Activated gamma-delta T cell treated with anti-CD3 and anti-CD28 coated beads, Interleukin-2, amount 50 U/mL, for 16 hours (primary cell): ENCODE measurements around the gene RAB6A.
"Not testable (repeated sequence)": the region's sequence is repeated elsewhere in the genome, so short reads cannot be mapped to it uniquely, and the experiment has no call there.

Source experiments
- DNase-seq: peaks from one replicate; pipeline ENCODE4 v3.0.0-alpha.2; 2020; ENCODE audit warnings: low read depth

The RAB6A gene

GRCh38 chr11:73760679-73761402, at the start of gene RAB6A:
TSS of gene RAB6A (minus strand) at chr11:73761074. CDS start at chr11:73760635, 439 bp downstream.
- peak; percentile 99 for DNase-seq

DNA sequence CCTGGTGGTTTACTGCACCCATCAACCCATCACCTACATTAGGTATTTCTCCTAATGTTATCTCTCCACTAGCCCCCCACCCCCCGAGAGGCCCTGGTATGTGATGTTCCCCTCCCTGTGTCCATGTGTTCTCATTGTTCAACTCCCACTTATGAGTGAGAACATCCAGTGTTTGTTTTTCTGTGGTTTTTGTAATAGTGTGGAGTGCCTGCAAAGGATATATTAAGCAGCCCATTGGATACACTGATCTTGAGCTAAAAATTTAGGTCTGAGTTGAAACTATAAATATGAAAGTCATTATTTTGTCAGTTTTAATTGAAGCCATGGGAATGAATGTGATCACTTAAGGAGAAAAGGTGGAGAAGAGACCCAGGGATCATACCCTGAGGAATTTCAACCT, 49.8 kb upstream of the RAB6A start:
- DNase-seq, result no peak

DNA sequence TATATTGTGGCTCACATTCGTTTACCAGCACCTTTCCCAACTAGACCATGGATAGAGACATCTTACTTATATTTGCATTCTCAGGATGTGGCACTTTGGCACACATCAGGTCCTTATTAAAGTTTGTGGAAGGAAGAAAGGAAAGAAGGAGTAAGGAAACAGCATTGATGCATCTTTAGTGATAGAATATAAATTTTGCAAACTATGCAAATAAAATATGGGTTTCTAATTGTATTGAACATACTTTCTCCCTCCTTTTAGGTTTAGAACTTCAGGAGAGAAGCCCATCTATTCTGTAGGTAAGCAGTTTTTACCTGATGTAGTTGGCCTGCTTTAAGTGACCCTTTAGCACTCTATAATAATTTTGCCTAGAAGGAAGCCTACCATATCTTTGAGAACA, 47.2 kb upstream of the RAB6A start:
- no peak for DNase-seq

GRCh38 chr11:73804712-73805111, 43.8 kb upstream of the RAB6A start:
- no peak for DNase-seq

DNA sequence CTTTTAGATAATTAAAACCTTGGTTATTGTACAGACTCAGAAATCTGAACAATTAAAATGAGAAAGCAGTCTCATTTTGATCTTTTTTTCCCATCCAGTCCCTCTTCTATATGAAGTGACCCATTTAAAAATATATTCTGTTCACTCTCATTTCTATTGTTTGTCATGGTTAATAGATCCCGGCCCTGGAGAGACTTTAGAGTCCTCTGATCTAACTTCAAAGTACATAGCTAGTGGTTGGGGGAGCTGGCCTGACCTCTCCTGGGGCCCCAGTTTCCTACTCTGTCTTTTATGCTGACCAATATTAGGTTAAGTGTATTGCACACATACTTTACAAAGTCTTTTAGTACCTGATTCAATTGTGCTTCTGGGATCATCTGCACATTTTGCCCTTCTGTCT, 40.3 kb upstream of the RAB6A start:
- no peak for DNase-seq

DNA sequence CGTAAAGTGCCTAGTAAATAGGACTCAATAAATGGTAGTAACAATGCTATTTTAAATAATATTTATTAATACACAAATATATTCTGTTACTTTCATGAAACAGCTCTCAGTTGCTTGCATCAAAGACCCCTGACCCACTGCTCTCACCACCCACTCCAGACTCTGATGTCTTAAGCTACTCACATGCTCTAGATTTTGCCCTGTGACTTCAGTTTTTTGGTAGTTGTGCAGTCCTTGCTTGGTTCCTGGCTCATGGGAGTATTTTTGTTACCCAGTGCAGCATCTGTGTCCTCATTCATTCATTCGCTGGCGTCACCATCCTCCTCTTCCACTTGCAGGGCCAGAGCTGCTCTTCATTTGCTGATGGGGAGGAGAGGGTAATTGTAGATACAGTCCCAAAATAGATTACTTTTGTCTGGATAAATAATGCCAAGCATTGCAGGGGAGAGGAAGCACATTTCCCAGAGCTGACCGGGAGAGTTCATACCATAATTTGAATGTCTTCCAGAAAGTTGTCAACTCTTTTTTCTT, 39.5 kb upstream of the RAB6A start:
- DNase-seq, result no peak

GRCh38 chr11:73797457-73797856, 36.6 kb upstream of the RAB6A start:
- no peak for DNase-seq

GRCh38 chr11:73795925-73796632, 35.2 kb upstream of the RAB6A start:
- DNase-seq, result no peak

DNA sequence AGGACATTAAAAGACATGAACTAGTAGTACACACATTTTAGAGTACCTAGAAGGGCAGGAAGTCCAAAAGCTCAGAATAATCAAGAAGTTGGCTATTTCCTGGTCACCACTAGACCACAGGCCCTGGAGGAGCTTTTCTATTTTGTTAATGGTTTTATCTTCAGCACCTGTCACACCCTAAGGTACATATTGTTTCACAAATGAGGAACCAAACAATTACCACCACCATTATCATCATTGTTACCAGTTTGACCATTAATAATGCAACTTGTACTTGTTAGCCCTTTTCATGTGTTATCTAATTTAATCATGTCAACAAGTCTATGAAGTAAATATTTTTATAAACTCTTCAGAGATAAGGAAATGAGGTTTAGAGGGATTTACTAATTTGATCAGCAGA, 31.7 kb upstream of the RAB6A start:
- no peak for DNase-seq

DNA sequence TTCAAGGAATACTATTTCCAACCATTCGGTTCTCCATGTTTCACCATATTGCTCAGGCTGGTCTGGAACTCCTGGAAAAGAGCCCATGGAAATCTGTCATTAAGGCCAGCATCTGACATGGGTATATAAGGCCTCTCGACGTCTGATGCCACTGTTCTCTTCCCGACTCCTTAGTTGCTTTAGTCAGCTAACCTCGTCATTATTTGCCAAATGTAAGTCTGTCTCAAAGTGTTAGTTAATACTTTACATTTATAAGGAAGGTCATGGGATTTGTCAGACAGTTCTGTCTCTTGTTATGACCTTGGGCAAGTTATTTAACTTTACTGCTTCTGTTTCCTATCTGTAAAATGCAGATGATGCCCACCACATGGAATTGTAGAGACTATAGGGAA, 28.4 kb upstream of the RAB6A start:
- no peak for DNase-seq

- DNase-seq, result peak; percentile 83
Measured at GRCh38 chr11:73787643-73788558, 27.0 kb upstream of the RAB6A start, which contains the start of gene MRPL48. TSS of gene MRPL48 (plus strand) at chr11:73787874. CDS start at chr11:73787972, 98 bp downstream.

DNA sequence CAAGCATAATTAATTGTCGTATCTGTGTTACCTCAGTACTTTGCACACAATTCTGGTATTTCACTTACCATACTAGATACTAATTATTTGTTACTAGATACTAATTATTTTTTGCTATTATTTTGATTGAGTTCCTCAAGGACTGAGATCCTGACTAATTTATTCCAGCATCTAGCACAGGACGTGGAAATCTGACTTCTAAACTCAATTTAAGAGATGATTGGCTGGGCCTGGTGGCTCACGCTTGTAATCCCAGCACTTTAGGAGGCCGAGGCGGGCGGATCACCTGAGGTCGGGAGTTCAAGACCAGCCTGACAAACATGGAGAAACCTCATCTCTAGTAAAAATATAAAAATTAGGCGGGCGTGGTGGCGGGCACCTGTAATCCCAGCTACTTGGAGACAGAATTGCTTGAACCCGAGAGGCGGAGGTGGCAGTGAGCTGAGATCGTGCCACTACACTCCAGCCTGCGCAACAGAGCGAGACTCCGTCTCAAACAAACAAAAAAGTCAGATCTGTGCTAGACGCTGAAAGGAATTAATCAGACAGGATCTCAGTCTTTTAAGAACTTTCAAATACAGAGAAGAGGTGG, 26.3 kb upstream of the RAB6A start:
- DNase-seq, result no peak

DNA sequence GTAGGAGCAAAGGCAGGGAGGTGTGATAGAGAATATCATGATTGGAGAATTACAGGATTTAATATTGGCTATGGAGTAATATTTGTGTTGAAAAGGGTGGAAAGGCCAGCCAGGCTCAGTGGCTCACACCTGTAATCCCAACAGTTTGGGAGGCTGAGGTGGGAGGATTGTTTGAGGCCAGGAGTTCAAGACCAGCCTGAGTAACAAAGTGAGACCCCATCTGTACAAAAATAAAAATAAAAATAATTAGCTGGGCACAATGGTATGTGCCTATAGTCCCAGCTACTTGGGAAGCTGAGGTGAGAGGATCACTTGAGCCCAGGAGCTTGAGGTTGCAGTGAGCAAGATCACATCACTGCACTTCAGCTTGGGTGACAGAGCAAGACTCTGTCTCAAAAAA, 24.6 kb upstream of the RAB6A start:
- DNase-seq, result not testable (repeated sequence)

- no peak for DNase-seq
Measured at GRCh38 chr11:73784734-73785133, 23.9 kb upstream of the RAB6A start.

DNA sequence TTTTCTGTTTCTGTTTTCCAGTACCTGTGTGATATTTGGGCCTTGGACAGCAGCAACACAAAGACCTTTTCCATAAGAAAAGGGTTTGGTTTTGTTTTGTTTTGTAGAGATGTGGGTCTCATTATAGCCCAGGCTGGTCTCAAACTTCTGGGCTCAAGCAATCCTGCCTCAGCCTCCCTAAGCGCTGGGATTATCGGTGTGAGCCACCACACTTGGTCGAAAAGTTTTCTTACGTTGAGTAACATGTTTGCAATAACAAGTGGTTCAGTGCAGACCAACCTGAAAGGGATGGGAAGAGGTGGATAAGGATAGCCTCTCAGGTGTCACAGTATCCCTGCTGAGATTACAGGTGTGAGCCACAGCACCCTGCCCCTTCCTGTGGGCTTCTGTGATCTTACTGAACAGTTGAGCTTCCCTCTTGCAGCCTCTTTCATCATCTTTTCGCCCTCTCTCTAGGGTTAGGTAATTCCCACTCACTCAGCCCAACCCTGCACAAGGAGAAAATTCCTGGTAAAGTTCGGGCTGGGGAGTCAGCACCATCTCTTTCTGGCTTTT, 23.3 kb upstream of the RAB6A start:
- DNase-seq, result no peak

- no peak for DNase-seq
Measured at GRCh38 chr11:73783483-73784020, 22.7 kb upstream of the RAB6A start.

DNA sequence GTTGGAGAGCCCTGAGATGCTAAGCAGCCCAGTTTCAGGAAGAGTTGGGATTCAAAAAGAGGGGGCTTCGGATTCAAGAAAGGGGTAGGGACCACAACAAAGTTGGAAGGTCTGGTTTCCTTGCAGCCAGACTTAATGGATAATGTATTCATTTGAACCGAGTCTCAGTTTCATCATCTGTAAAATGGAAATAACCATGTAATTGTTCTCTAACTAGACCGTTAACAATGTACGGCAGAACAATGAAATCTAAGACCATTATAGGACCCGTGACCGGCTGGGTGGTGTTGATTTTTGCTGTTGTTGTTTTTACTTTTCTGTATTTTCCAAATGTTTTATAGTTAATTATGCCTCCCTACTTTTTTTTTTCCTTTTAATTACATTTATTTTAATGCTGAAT, 20.4 kb upstream of the RAB6A start:
- DNase-seq, result no peak

GRCh38 chr11:73779084-73779902, 18.4 kb upstream of the RAB6A start:
- DNase-seq, result peak; percentile 97

- DNase-seq, result not testable (repeated sequence)
Measured at GRCh38 chr11:73770811-73771210, 9.9 kb upstream of the RAB6A start.

- no peak for DNase-seq
Measured at GRCh38 chr11:73766763-73767162, 5.9 kb upstream of the RAB6A start.
